Activated T-helper 1 cell treated with anti-CD3 and anti-CD28 coated beads, Interleukin-2, amount 50 U/mL, for 16 hours (primary cell): ENCODE measurements around the gene ZYX.
"Not testable (repeated sequence)": the region's sequence is repeated elsewhere in the genome, so short reads cannot be mapped to it uniquely, and the experiment has no call there.

ENCODE experiments used
- DNase-seq, 2 donors: peaks; one replicate each; pipeline ENCODE4 v3.0.0-alpha.2; 2020; ENCODE audit warnings: low read depth in 1 of 2, low spot score in 1 of 2

The ZYX gene

GRCh38 chr7:143396625-143397556, 15.7 kb downstream of the ZYX start:
- no peak for DNase-seq

- DNase-seq, result no peak
Measured at GRCh38 chr7:143397710-143398530, 16.8 kb downstream of the ZYX start.

GRCh38 chr7:143398616-143399015, 17.5 kb downstream of the ZYX start:
- DNase-seq, result no peak

GRCh38 chr7:143399151-143399550, 18.0 kb downstream of the ZYX start:
- no peak for DNase-seq

GRCh38 chr7:143399642-143400041, 18.5 kb downstream of the ZYX start:
- DNase-seq, result no peak

GRCh38 chr7:143401265-143401664, 20.1 kb downstream of the ZYX start:
- DNase-seq, result no peak

GRCh38 chr7:143402233-143402632, 21.1 kb downstream of the ZYX start:
- not testable (repeated sequence) for DNase-seq

- no peak for DNase-seq
Measured at GRCh38 chr7:143405173-143406001, 24.2 kb downstream of the ZYX start.

- DNase-seq, result no peak
Measured at GRCh38 chr7:143406002-143406357, 24.8 kb downstream of the ZYX start.

- no peak for DNase-seq
Measured at GRCh38 chr7:143407287-143408251, 26.4 kb downstream of the ZYX start.

GRCh38 chr7:143408252-143408685, 27.1 kb downstream of the ZYX start:
- no peak for DNase-seq

- DNase-seq, result peak in 1 of 2 donors; percentile 33
Measured at GRCh38 chr7:143408686-143409561, 27.8 kb downstream of the ZYX start, which contains the start of gene EPHA1. Gene EPHA1, minus strand, starts transcription at chr7:143408856. Its CDS starts 51 bp downstream, at chr7:143408805.

GRCh38 chr7:143410521-143411004, 29.4 kb downstream of the ZYX start:
- no peak for DNase-seq

- no peak for DNase-seq
Measured at GRCh38 chr7:143411976-143412708, 31.0 kb downstream of the ZYX start.

GRCh38 chr7:143413123-143413522, 32.0 kb downstream of the ZYX start:
- no peak for DNase-seq

- not testable (repeated sequence) for DNase-seq
Measured at GRCh38 chr7:143415209-143415608, 34.1 kb downstream of the ZYX start.

- no peak for DNase-seq
Measured at GRCh38 chr7:143415742-143416397, 34.7 kb downstream of the ZYX start.
